Naive B cell (primary cell): Measurements from ENCODE around the gene ANKRD28. TPM values are rescaled to one million over a fixed set of nuclear protein-coding genes. Genes with fewer than 3 reads are reported as not detected.
A peak's percentile ranks its signal among the peaks of the same experiment; 100 is the strongest.
"Not testable (repeated sequence)": the region's sequence is repeated elsewhere in the genome, so short reads cannot be mapped to it uniquely, and the experiment has no call there.

Experiments used
- ATAC-seq, 2 donors: fragments of 150-1000 bp; cut with Tn5 transposase; 2 replicates each; pipeline ENCODE4 v1.10.0; 2021; ENCODE audit warnings: low read depth in 2 of 2, mild to moderate bottlenecking in 2 of 2, moderate library complexity in 2 of 2
- DNase-seq: peaks from one replicate; pipeline ENCODE4 v3.0.0; 2022
- H3K27ac Mint-ChIP-seq, 6 donors: one replicate each; pipeline ENCODE4 v1.8.0; 2020 to 2022; ENCODE audit warnings: mild to moderate bottlenecking in 6 of 6, mixed read lengths in 6 of 6, moderate library complexity in 5 of 6, inconsistent platforms in 2 of 6
- H3K27me3 Mint-ChIP-seq, 3 donors: one replicate each; pipeline ENCODE4 v1.8.0; 2021 to 2022; ENCODE audit warnings: mixed read lengths in 3 of 3, mild to moderate bottlenecking in 1 of 3
- H3K36me3 Mint-ChIP-seq, 2 donors: one replicate each; pipeline ENCODE4 v1.8.0; 2020 to 2022; ENCODE audit warnings: mixed read lengths in 2 of 2, inconsistent platforms in 1 of 2, mild to moderate bottlenecking in 1 of 2
- H3K4me1 Mint-ChIP-seq, 3 donors: one replicate each; pipeline ENCODE4 v1.8.0; 2020 to 2022; ENCODE audit warnings: mixed read lengths in 3 of 3, inconsistent platforms in 1 of 3, mild to moderate bottlenecking in 1 of 3, moderate library complexity in 1 of 3
- H3K4me3 Mint-ChIP-seq, 8 donors: one replicate each; pipeline ENCODE4 v1.8.0; 2020 to 2022; ENCODE audit warnings: mild to moderate bottlenecking in 8 of 8, mixed read lengths in 8 of 8, moderate library complexity in 8 of 8, inconsistent platforms in 2 of 8
- H3K9me3 Mint-ChIP-seq, 7 donors: one replicate each; pipeline ENCODE4 v1.8.0; 2020 to 2022; ENCODE audit warnings: mixed read lengths in 7 of 7, mild to moderate bottlenecking in 5 of 7, inconsistent platforms in 2 of 7, moderate library complexity in 1 of 7
- polyA plus RNA-seq, 6 donors: library from polyadenylated mRNA; unstranded; fragments of 300-500 nt; fragmentation: Illumina TruSeq; gene quantifications; one replicate each; pipeline ENCODE4 v1.2.3, GENCODE V29; 2021; ENCODE audit warnings: low read depth in 6 of 6

Gene ANKRD28
- polyA plus RNA-seq, result 10 to 100 TPM in 3 of 6 donors, 1 to 10 TPM in 3; 5.6 to 13.2 (median 10.5) TPM

GRCh38 chr3:15797642-15798303, at the start of gene ANKRD28:
Gene ANKRD28, minus strand, starts transcription at chr3:15797979. Its CDS starts 1,458 bp downstream, at chr3:15796521.
- Mint-ChIP-seq H3K27me3 (no peaks in the 10 kb centered on the region), H3K36me3 (peaks cover 0 to 5% of the 10 kb centered on the region in 2 donors), H3K27ac (peak within 1 kb of the TSS; percentile 80 to 99 (median 96)), H3K4me3 (peak within 1 kb of the TSS; percentile 38 to 80 (median 70)), H3K4me1 (peaks cover 27 to 67% (median 57%) of the 10 kb centered on the region in 3 donors), H3K9me3 (no peaks in the 10 kb centered on the region)
- DNase-seq (no peak), ATAC-seq (peak in 1 of 2 donors; percentile 15)

- Mint-ChIP-seq H3K4me3 (no peak overlapping the region), H3K27me3 (no peaks in the 10 kb centered on the region), H3K9me3 (no peaks in the 10 kb centered on the region), H3K4me1 (peaks cover 36 to 53% (median 41%) of the 10 kb centered on the region in 3 donors), H3K27ac (no peak overlapping the region), H3K36me3 (peaks cover 0 to 5% of the 10 kb centered on the region in 2 donors)
- ATAC-seq (no peak), DNase-seq (no peak)
These were observed 49.5 kb upstream of the ANKRD28 start for GRCh38 chr3:15847239-15847638.

DNA sequence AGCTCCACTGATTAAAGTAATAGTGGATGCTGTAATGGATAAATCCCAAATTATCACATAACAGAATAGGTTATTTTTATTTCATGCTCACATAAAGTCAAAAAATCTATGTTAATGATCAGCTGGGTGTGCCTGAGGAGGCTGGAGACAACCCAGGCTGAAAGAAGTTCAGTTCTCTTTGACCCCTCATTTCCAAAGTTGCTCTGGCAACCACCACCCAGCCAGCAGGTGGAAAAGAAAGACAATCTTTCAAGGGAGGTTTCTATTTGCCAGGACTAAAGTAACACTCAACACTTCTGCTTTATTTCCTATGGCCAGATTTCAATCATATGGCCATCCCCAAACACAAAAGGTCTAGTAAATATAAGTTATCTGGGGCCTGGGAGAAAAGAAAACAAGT, 48.8 kb upstream of the ANKRD28 start:
- ATAC-seq (no peak), DNase-seq (no peak)
- Mint-ChIP-seq H3K36me3 (peaks cover 0 to 5% of the 10 kb centered on the region in 2 donors), H3K4me3 (no peak overlapping the region), H3K4me1 (peaks cover 36 to 53% (median 41%) of the 10 kb centered on the region in 3 donors), H3K9me3 (peaks cover 0 to 2% (median 0%) of the 10 kb centered on the region in 7 donors), H3K27ac (peak overlapping the region in 1 of 6 donors; percentile 62), H3K27me3 (no peaks in the 10 kb centered on the region)

- Mint-ChIP-seq H3K36me3 (peaks cover 2 to 10% of the 10 kb centered on the region in 2 donors), H3K9me3 (peaks cover 0 to 13% (median 7%) of the 10 kb centered on the region in 7 donors), H3K27ac (no peak overlapping the region), H3K4me1 (peaks cover 35 to 51% (median 42%) of the 10 kb centered on the region in 3 donors), H3K27me3 (no peaks in the 10 kb centered on the region), H3K4me3 (no peak overlapping the region)
- no peak for DNase-seq
- no peak for ATAC-seq
These were observed 47.7 kb upstream of the ANKRD28 start for GRCh38 chr3:15845475-15845874.

GRCh38 chr3:15844889-15845288, 47.1 kb upstream of the ANKRD28 start:
- peaks cover 7 to 15% of the 10 kb centered on the region in 2 donors for H3K36me3 Mint-ChIP-seq
- H3K27ac Mint-ChIP-seq, result peak overlapping the region in 2 of 6 donors; percentile 46 to 63
- ATAC-seq, result no peak
- H3K4me3 Mint-ChIP-seq, result no peak overlapping the region
- DNase-seq, result no peak
- H3K4me1 Mint-ChIP-seq, result peaks cover 35 to 56% (median 47%) of the 10 kb centered on the region in 3 donors
- no peaks in the 10 kb centered on the region for H3K27me3 Mint-ChIP-seq
- H3K9me3 Mint-ChIP-seq, result peaks cover 1 to 19% (median 13%) of the 10 kb centered on the region in 7 donors

DNA sequence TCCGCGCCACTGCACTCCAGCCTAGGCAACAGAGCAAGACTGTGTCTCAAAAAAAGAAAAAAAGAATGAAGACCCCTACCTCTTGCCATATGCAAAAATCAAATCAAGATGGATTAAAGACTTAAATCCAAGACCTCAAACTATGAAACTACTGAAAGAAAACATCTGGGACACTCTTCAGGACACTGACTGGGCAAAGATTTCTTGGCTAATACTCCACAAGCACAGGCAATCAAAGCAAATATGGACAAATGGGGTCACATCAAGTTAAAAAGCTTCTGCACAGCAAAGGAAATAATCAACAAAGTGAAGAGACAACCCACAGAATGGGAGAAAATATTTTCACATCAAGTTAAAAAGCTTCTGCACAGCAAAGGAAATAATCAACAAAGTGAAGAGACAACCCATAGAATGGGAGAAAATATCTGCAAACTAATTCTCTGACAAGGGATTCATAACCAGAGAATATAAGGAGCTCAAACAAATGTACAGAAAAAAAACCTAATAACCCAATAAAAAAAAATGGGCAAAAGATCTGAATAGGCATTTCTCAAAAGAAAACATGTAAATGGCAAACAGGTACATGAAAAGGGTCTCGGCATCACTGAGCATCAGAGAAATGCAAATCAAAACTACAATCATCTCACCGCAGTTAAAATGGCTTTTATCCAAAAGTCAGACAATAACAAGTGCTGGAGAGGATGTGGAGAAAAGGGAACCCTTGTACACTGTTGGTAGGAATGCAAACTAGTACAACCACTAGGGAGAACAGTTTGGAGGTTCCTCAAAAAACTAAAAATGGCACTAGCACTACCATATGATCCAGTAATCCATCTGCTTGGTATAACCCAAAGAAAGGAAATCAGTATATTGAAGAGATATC, 43.6 kb upstream of the ANKRD28 start:
- Mint-ChIP-seq H3K36me3 (peaks cover 12 to 22% of the 10 kb centered on the region in 2 donors), H3K4me1 (peaks cover 43 to 65% (median 53%) of the 10 kb centered on the region in 3 donors), H3K27ac (peak overlapping the region in 1 of 6 donors; percentile 12), H3K9me3 (peaks cover 5 to 28% (median 23%) of the 10 kb centered on the region in 7 donors)
- DNase-seq, H3K27me3 Mint-ChIP-seq, H3K4me3 Mint-ChIP-seq, ATAC-seq: not testable (repeated sequence)

- Mint-ChIP-seq H3K27ac (no peak overlapping the region), H3K4me3 (no peak overlapping the region), H3K4me1 (peaks cover 33 to 50% (median 46%) of the 10 kb centered on the region in 3 donors), H3K9me3 (peaks cover 5 to 28% (median 23%) of the 10 kb centered on the region in 7 donors), H3K27me3 (no peaks in the 10 kb centered on the region), H3K36me3 (peaks cover 12 to 22% of the 10 kb centered on the region in 2 donors)
- ATAC-seq (no peak), DNase-seq (no peak)
These were observed 41.8 kb upstream of the ANKRD28 start for GRCh38 chr3:15839568-15839967.

- no peak for ATAC-seq
- H3K4me1 Mint-ChIP-seq, result peaks cover 14 to 22% (median 21%) of the 10 kb centered on the region in 3 donors
- no peaks in the 10 kb centered on the region for H3K27me3 Mint-ChIP-seq
- H3K27ac Mint-ChIP-seq, result no peak overlapping the region
- no peak overlapping the region for H3K4me3 Mint-ChIP-seq
- DNase-seq, result no peak
- no peaks in the 10 kb centered on the region for H3K9me3 Mint-ChIP-seq
- no peaks in the 10 kb centered on the region for H3K36me3 Mint-ChIP-seq
These were observed 34.1 kb upstream of the ANKRD28 start for GRCh38 chr3:15831927-15832326.

- Mint-ChIP-seq H3K27me3 (no peaks in the 10 kb centered on the region), H3K9me3 (no peaks in the 10 kb centered on the region), H3K4me3 (peak overlapping the region in 1 of 8 donors; percentile 59), H3K36me3 (no peaks in the 10 kb centered on the region), H3K27ac (no peak overlapping the region), H3K4me1 (peaks cover 22 to 39% (median 37%) of the 10 kb centered on the region in 3 donors)
- DNase-seq, result no peak
- ATAC-seq, result no peak
These were observed 27.2 kb upstream of the ANKRD28 start for GRCh38 chr3:15825016-15825415.

- ATAC-seq (no peak), DNase-seq (no peak)
- Mint-ChIP-seq H3K36me3 (no peaks in the 10 kb centered on the region), H3K4me1 (peaks cover 28 to 47% (median 46%) of the 10 kb centered on the region in 3 donors), H3K9me3 (no peaks in the 10 kb centered on the region), H3K27me3 (no peaks in the 10 kb centered on the region), H3K27ac (peak overlapping the region in 2 of 6 donors; percentile 28 to 38), H3K4me3 (no peak overlapping the region)
These were observed 25.3 kb upstream of the ANKRD28 start for GRCh38 chr3:15823092-15823491.

- H3K4me3 Mint-ChIP-seq, result no peak overlapping the region
- DNase-seq, result no peak
- peaks cover 30 to 52% (median 47%) of the 10 kb centered on the region in 3 donors for H3K4me1 Mint-ChIP-seq
These were observed 24.5 kb upstream of the ANKRD28 start for GRCh38 chr3:15822281-15822680.

DNA sequence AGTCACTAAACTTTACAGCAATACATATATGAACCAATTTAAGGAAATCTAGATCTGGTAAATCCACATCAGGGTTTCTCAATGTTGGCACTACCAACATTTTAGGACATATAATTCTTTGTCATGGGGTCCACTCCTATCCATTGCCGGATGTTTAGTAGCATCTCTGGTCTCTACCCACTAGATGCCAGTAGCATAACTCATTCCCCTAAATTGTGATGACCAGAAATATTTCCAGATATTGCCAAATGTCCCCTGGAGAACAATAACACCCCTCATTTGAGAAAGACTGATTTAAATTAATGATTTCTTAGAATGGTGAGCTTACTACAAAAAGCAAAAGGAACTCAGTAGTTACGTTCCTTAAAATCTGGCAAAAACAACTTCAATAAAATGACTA, 23.1 kb upstream of the ANKRD28 start:
- no peaks in the 10 kb centered on the region for H3K27me3 Mint-ChIP-seq
- H3K27ac Mint-ChIP-seq, result no peak overlapping the region
- H3K36me3 Mint-ChIP-seq, result no peaks in the 10 kb centered on the region
- H3K4me1 Mint-ChIP-seq, result peaks cover 36 to 54% (median 51%) of the 10 kb centered on the region in 3 donors
- ATAC-seq (no peak), DNase-seq (no peak)
- H3K9me3 Mint-ChIP-seq, result no peaks in the 10 kb centered on the region
- no peak overlapping the region for H3K4me3 Mint-ChIP-seq

More at GRCh38 chr3:15822281-15822680, 24.5 kb upstream of the ANKRD28 start:
- Mint-ChIP-seq H3K36me3 (no peaks in the 10 kb centered on the region), H3K9me3 (no peaks in the 10 kb centered on the region), H3K27me3 (no peaks in the 10 kb centered on the region), H3K27ac (peak overlapping the region in 2 of 6 donors; percentile 5 to 10)
- no peak for ATAC-seq

GRCh38 chr3:15819576-15819975, 21.8 kb upstream of the ANKRD28 start:
- Mint-ChIP-seq H3K36me3 (no peaks in the 10 kb centered on the region), H3K27ac (no peak overlapping the region), H3K9me3 (no peaks in the 10 kb centered on the region), H3K27me3 (no peaks in the 10 kb centered on the region), H3K4me3 (no peak overlapping the region), H3K4me1 (peaks cover 31 to 54% (median 51%) of the 10 kb centered on the region in 3 donors)
- DNase-seq (no peak), ATAC-seq (no peak)
